ENCODE measurements around the gene IAPP.

DNA sequence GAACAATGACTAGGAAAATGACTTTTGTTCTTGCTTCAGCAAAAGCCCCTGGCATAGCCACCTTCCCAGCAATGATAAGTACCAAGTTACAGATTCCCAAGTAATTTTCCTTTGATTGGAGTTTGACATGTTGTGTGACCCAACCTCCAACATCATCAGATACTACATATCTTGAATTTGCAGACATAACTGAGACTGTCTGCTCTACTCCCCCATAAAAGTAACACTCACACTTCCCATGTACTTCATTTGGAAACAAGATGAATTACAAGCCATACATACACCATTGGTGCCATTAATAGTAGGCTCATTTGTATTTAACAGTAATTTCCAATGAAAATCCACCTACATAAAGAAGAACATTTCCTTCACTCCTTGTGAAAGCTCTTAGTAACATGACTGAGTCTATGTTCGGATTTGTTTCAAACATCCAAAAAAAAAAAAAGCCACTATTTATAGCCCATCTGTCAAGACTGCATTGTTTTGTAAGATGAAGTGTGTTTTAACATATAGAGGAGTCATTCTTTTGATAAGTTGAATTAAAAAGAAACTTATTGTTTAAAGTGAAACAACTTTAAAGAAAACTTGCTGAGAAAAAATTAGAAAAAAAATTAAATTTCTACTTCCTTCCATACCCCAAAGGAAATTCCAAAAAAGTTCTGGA is 26.0 kb upstream of the IAPP start:
- TF ChIP-seq CTCF (IDR thresholded peaks at IDR 0.05), result no peak
- no peak for TF ChIP-seq EP300 (IDR thresholded peaks at IDR 0.05)

Data from ovary (tissue), 3 donors.